K562 (cell line): ENCODE results near the gene MRPL42. TPM values are rescaled to one million over a fixed set of nuclear protein-coding genes. Genes with fewer than 3 reads are reported as not detected.

Experiments used
- ASH1L ChIP-seq: fragments of 450-650 bp; IDR thresholded peaks from 2 replicates; pipeline ENCODE4 v1.6.1; 2018; ENCODE audit warnings: borderline replicate concordance, mild to moderate bottlenecking, low read depth; ENCODE audit not compliant: partially characterized antibody
- BDP1 ChIP-seq: IDR thresholded peaks from 3 replicates; pipeline ENCODE4 v1.6.1; 2011; ENCODE audit not compliant: insufficient read length, insufficient read depth
- BHLHE40 ChIP-seq: IDR thresholded peaks from 2 replicates; pipeline ENCODE4 v1.6.1; 2011; ENCODE audit warnings: low read length, improper control_type of control experiment
- CGGBP1 ChIP-seq: fragments of 250-450 bp; sonication (Bioruptor Pico); IDR thresholded peaks from 2 replicates; pipeline ENCODE4 v1.9.0; 2021; ENCODE audit warnings: mild to moderate bottlenecking
- E2F4 ChIP-seq: sonication (generic); formaldehyde crosslinking; IDR thresholded peaks from 2 replicates; pipeline ENCODE4 v1.8.0; 2022; ENCODE audit warnings: mild to moderate bottlenecking, low read depth, missing genetic modification reagents
- E2F6 ChIP-seq, 2 experiments: IDR thresholded peaks; 2 replicates each; pipeline ENCODE4 v1.6.1; 2011; ENCODE audit warnings: borderline replicate concordance in 1 of 2, control low read depth in 1 of 2, low read depth in 1 of 2, low read length in 1 of 2, mild to moderate bottlenecking in 1 of 2, mixed read lengths in 1 of 2, moderate library complexity in 1 of 2; ENCODE audit not compliant: insufficient read depth in 1 of 2, insufficient read length in 1 of 2, poor library complexity in 1 of 2, severe bottlenecking in 1 of 2; ENCODE audit errors: extremely low read depth in 1 of 2
- GTF2F1 ChIP-seq: IDR thresholded peaks from 2 replicates; pipeline ENCODE4 v1.6.1; 2011; ENCODE audit warnings: low read depth, low read length, improper control_type of control experiment
- HMG20A ChIP-seq: fragments of 450-650 bp; formaldehyde crosslinking; conservative IDR thresholded peaks from 2 replicates; pipeline ENCODE4 v1.4.0; 2020; ENCODE audit warnings: mild to moderate bottlenecking, mixed read lengths
- KDM4B ChIP-seq, 2 experiments: fragments of 450-650 bp in 1 of 2; sonication (generic) in 1 of 2; IDR thresholded peaks; 2 replicates each; pipeline ENCODE4 v1.6.1; 2016 to 2017; ENCODE audit warnings: borderline replicate concordance in 2 of 2, antibody characterized with exemption in 1 of 2, low read depth in 1 of 2, mild to moderate bottlenecking in 1 of 2
- POLR2H ChIP-seq: IDR thresholded peaks from 2 replicates; pipeline ENCODE4 v1.6.1; 2016; ENCODE audit warnings: missing genetic modification characterization, low read depth, mild to moderate bottlenecking, control low read depth, missing compliant biosample characterization, moderate library complexity
- RBFOX2 ChIP-seq: fragments of 200-400 bp; formaldehyde crosslinking; IDR thresholded peaks from 2 replicates; pipeline ENCODE4 v1.6.1; 2017; ENCODE audit warnings: low read depth, mild to moderate bottlenecking, low read length, moderate library complexity
- RFX5 ChIP-seq: IDR thresholded peaks from 2 replicates; pipeline ENCODE4 v1.6.1; 2011; ENCODE audit warnings: low read depth, mild to moderate bottlenecking, improper control_type of control experiment, low read length
- SP1 ChIP-seq: sonication (generic); formaldehyde crosslinking; IDR thresholded peaks from 2 replicates; pipeline ENCODE4 v1.8.1; 2022; ENCODE audit warnings: mild to moderate bottlenecking, missing genetic modification reagents
- TAF9B ChIP-seq: fragments of 450-650 bp; IDR thresholded peaks from 2 replicates; pipeline ENCODE4 v1.6.1; 2018; ENCODE audit warnings: mild to moderate bottlenecking; ENCODE audit not compliant: partially characterized antibody
- THAP12 ChIP-seq: fragments of 250-450 bp; sonication (Bioruptor Pico); IDR thresholded peaks from 2 replicates; pipeline ENCODE4 v1.9.0; 2021; ENCODE audit warnings: mild to moderate bottlenecking, inconsistent platforms
- TOE1 ChIP-seq, 2 experiments: fragments of 450-650 bp in 1 of 2; sonication (generic) in 1 of 2; formaldehyde crosslinking in 1 of 2; IDR thresholded peaks; 2 replicates each; pipeline versions ENCODE4 v1.7.1 to v1.8.0; 2016 to 2022; ENCODE audit warnings: borderline replicate concordance in 2 of 2, mild to moderate bottlenecking in 2 of 2, antibody characterized with exemption in 1 of 2, inconsistent platforms in 1 of 2, low read depth in 1 of 2, missing genetic modification reagents in 1 of 2, moderate library complexity in 1 of 2
- YBX1 ChIP-seq: fragments of 450-650 bp; IDR thresholded peaks from 2 replicates; pipeline ENCODE4 v1.7.1; 2016; ENCODE audit warnings: mild to moderate bottlenecking
- ZFP1 ChIP-seq: fragments of 450-650 bp; formaldehyde crosslinking; IDR thresholded peaks from 2 replicates; pipeline ENCODE4 v1.4.0; 2020; ENCODE audit warnings: mild to moderate bottlenecking, mixed read lengths
- ZFP36 ChIP-seq: fragments of 150-350 bp; IDR thresholded peaks from 2 replicates; pipeline ENCODE4 v1.6.1; 2018; ENCODE audit warnings: low read length, low read depth; ENCODE audit not compliant: partially characterized antibody
- ZNF282 ChIP-seq: sonication (generic); formaldehyde crosslinking; IDR thresholded peaks from 2 replicates; pipeline ENCODE4 v1.8.1; 2023; ENCODE audit warnings: missing genetic modification reagents
- ZNF764 ChIP-seq: fragments of 250-450 bp; sonication (Bioruptor Pico); IDR thresholded peaks from 2 replicates; pipeline ENCODE4 v1.4.0; 2020; ENCODE audit warnings: low read depth, mild to moderate bottlenecking, moderate library complexity
- ZNF77 ChIP-seq: fragments of 250-450 bp; sonication (Bioruptor Pico); IDR thresholded peaks from 2 replicates; pipeline ENCODE4 v1.5.0; 2020
- polyA plus RNA-seq, 8 experiments: library from polyadenylated mRNA; depleted of rRNA in 4 of 8; stranded (reverse) in 5 of 8; unstranded in 3 of 8; fragments of >200 nt; fragmentation: Nextera tagmentation in 2 of 8; fragmentation: Illumina TruSeq in 1 of 8; extraction: Ambion mirVana in 2 of 8; extraction: Trizol in 1 of 8; gene quantifications; 2 replicates each; pipeline versions ENCODE4 v1.2.1 to v1.2.3, GENCODE V29; 2011 to 2014; ENCODE audit warnings: inconsistent platforms in 1 of 8, missing spikeins in 1 of 8
- total RNA-seq, 7 experiments: library from RNA; depleted of rRNA in 6 of 7; stranded (reverse); fragments of >200 nt in 6 of 7; fragmentation: Illumina TruSeq in 2 of 7; extraction: Trizol in 2 of 7; gene quantifications; 2 replicates each; pipeline versions ENCODE4 v1.2.1 to v1.2.3, GENCODE V29; 2011 to 2021; ENCODE audit warnings: low replicate concordance in 1 of 7

The MRPL42 gene
- total and polyA plus RNA-seq, 9 of the 15 experiments (the other 6 are each of a cell fraction or from before 2014, with no cell fraction given) = 104 to 806 (median 218) TPM

- no peak for TF ChIP-seq YBX1
- TF ChIP-seq ZNF764 = no peak
- 0 out of 2 replicates have a peak, but pooled peaks have one; percentile 22 for TF ChIP-seq E2F4 (CRISPR knock-in tag)
- TF ChIP-seq ZFP36 = peak; percentile 2
- TF ChIP-seq HMG20A = no peak
- TF ChIP-seq THAP12 = peak; percentile 50
- peak; percentile 71; the same call in 1 of the 2 replicates for TF ChIP-seq CGGBP1 (CRISPR knock-in tag)
- no peak for TF ChIP-seq ZNF77 (CRISPR knock-in tag)
- TF ChIP-seq BHLHE40 = peak; percentile 81
- TF ChIP-seq TOE1 (IDR thresholded peaks at IDR 0.05; ENCODE audit: borderline replicate concordance) = no peak; the same call in 1 of the 2 replicates
- peak; percentile 88 for TF ChIP-seq TOE1 (CRISPR knock-in tag; IDR thresholded peaks at IDR 0.05; ENCODE audit: borderline replicate concordance, low read depth)
- TF ChIP-seq TAF9B = peak; percentile 19
- TF ChIP-seq RBFOX2 = peak; percentile 98
- peak; percentile 91 to 92 for TF ChIP-seq E2F6 (IDR thresholded peaks at IDR 0.05; ENCODE audit: borderline replicate concordance in 1 of 2, extremely low read depth in 1 of 2, insufficient read depth in 1 of 2, insufficient read length in 1 of 2, low read depth in 1 of 2, low read length in 1 of 2, poor library complexity in 1 of 2, severe bottlenecking in 1 of 2)
- TF ChIP-seq KDM4B (IDR thresholded peaks at IDR 0.05; ENCODE audit: borderline replicate concordance in 2 of 2, low read depth in 1 of 2) = peak in 1 of 2 experiments; percentile 86; a peak in 2 of 4 replicates
- peak; percentile 64 for TF ChIP-seq RFX5
- TF ChIP-seq ZFP1 (CRISPR knock-in tag) = no peak
- TF ChIP-seq ZNF282 (CRISPR knock-in tag) = 0 out of 2 replicates have a peak, but pooled peaks have one; percentile 32
- TF ChIP-seq BDP1 = no peak
- peak; percentile 6; the same call in 1 of the 2 replicates for TF ChIP-seq GTF2F1
- TF ChIP-seq POLR2H (tag) = peak; percentile 79
- peak; percentile 86 for TF ChIP-seq SP1 (CRISPR knock-in tag)
- TF ChIP-seq ASH1L = no peak
Observed at GRCh38 chr12:93441617-93442410, 25.5 kb upstream of the MRPL42 start, which contains the start of gene UBE2N (continued).
